OCI-LY3 (cell line): Measurements from ENCODE around the gene CCDC102B.

Experiments
- H2AFZ ChIP-seq: fragments of 200-600, 300-600 bp; shearing (Covaris generic); 2 replicates; pipeline ENCODE4 v1.6.0; 2014; ENCODE audit warnings: antibody characterized with exemption, low read depth, low read length
- H3K27ac ChIP-seq: fragments of 200-600, 300-600 bp; sonication (generic); 2 replicates; pipeline ENCODE4 v1.5.1; 2014; ENCODE audit warnings: mild to moderate bottlenecking, low read length, moderate library complexity, mixed read lengths
- H3K27me3 ChIP-seq: fragments of 200-600, 300-600 bp; sonication (generic); 2 replicates; pipeline ENCODE4 v1.6.1; 2014; ENCODE audit warnings: low read depth, low read length, mixed read lengths
- H3K36me3 ChIP-seq: fragments of 200-600, 300-600 bp; sonication (generic); replicated peaks from 2 replicates; pipeline ENCODE3; 2014; ENCODE audit warnings: low read depth, low read length, mixed read lengths
- H3K4me1 ChIP-seq: fragments of 300-600, 200-600 bp; sonication (generic); 2 replicates; pipeline ENCODE4 v1.6.1; 2014; ENCODE audit warnings: low read length, mixed read lengths
- H3K4me2 ChIP-seq: fragments of 200-600, 300-600 bp; sonication (generic); 2 replicates; pipeline ENCODE4 v1.6.1; 2014; ENCODE audit warnings: low read length, mixed read lengths
- H3K4me3 ChIP-seq: fragments of 300-600, 200-600 bp; sonication (generic); 2 replicates; pipeline ENCODE4 v1.5.1; 2014; ENCODE audit warnings: antibody characterized with exemption, mild to moderate bottlenecking, low read length, moderate library complexity
- H3K79me2 ChIP-seq: fragments of 300-600, 200-600 bp; shearing (Covaris generic); 2 replicates; pipeline ENCODE4 v1.6.1; 2014; ENCODE audit warnings: mild to moderate bottlenecking, low read length, mixed read lengths
- H3K9ac ChIP-seq: fragments of 300-600, 200-600 bp; shearing (Covaris generic); 2 replicates; pipeline ENCODE4 v1.6.0; 2014; ENCODE audit warnings: mild to moderate bottlenecking, low read length, moderate library complexity
- H3K9me3 ChIP-seq: fragments of 200-600, 300-600 bp; shearing (Covaris generic); 2 replicates; pipeline ENCODE4 v1.6.1; 2014; ENCODE audit warnings: low read length, mixed read lengths; ENCODE audit not compliant: insufficient read depth
- H4K20me1 ChIP-seq: fragments of 200-600, 300-600 bp; sonication (generic); 2 replicates; pipeline ENCODE4 v1.6.1; 2016; ENCODE audit warnings: low read length, mixed read lengths; ENCODE audit not compliant: insufficient read depth
- CTCF ChIP-seq: fragments of 200-600, 300-600 bp; sonication (generic); IDR thresholded peaks from 2 replicates; pipeline ENCODE4 v1.5.1; 2014; ENCODE audit warnings: antibody characterized with exemption, low read length, low read depth
- EZH2phosphoT487 ChIP-seq: fragments of 200-600 bp; shearing (Covaris generic); IDR thresholded peaks from 2 replicates; pipeline ENCODE4 v1.6.1; 2018; ENCODE audit warnings: antibody characterized with exemption, mixed run types, low read depth

CCDC102B gene

GRCh38 chr18:68764016-68764415, 33.9 kb upstream of the CCDC102B start:
- no peak overlapping the region for H3K4me2 ChIP-seq
- peaks cover 3% of the 10 kb centered on the region; the same call in 1 of the 2 replicates for H3K9me3 ChIP-seq
- H3K27me3 ChIP-seq = no peaks in the 10 kb centered on the region
- H3K27ac ChIP-seq = no peak overlapping the region
- H2AFZ ChIP-seq = no peak overlapping the region
- no peaks in the 10 kb centered on the region for H4K20me1 ChIP-seq
- H3K79me2 ChIP-seq = no peaks in the 10 kb centered on the region
- no peak overlapping the region for H3K9ac ChIP-seq
- no peaks in the 10 kb centered on the region for H3K36me3 ChIP-seq
- no peak for TF ChIP-seq EZH2phosphoT487
- no peak for TF ChIP-seq CTCF
- H3K4me3 ChIP-seq = no peak overlapping the region
- H3K4me1 ChIP-seq = no peaks in the 10 kb centered on the region

DNA sequence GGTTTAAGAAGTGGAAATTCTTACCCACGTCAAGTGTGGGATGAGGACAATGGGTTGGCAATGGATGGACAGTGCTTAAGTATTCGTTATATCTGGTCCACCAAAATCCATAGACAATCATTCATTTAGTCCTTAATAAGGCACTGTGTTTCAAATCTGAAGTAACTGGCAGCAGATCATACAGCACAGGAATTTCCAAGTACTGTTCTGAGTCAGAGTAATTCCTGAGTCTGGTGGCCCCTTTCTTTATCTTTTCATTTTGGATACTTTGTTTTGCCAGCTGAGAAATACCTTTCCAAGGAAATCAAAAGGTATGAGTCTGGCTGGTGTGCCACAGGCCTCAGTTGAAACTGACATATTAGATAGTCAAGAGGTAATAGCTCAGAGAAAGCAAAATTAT, 31.4 kb upstream of the CCDC102B start:
- Histone ChIP-seq H3K4me3 (no peak overlapping the region), H3K4me2 (no peak overlapping the region), H3K9me3 (no peaks in the 10 kb centered on the region), H3K4me1 (no peaks in the 10 kb centered on the region), H3K9ac (no peak overlapping the region), H3K36me3 (no peaks in the 10 kb centered on the region), H4K20me1 (no peaks in the 10 kb centered on the region), H3K27me3 (no peaks in the 10 kb centered on the region), H3K79me2 (no peaks in the 10 kb centered on the region), H3K27ac (no peak overlapping the region), H2AFZ (no peak overlapping the region)
- TF ChIP-seq CTCF = no peak
- no peak for TF ChIP-seq EZH2phosphoT487

DNA sequence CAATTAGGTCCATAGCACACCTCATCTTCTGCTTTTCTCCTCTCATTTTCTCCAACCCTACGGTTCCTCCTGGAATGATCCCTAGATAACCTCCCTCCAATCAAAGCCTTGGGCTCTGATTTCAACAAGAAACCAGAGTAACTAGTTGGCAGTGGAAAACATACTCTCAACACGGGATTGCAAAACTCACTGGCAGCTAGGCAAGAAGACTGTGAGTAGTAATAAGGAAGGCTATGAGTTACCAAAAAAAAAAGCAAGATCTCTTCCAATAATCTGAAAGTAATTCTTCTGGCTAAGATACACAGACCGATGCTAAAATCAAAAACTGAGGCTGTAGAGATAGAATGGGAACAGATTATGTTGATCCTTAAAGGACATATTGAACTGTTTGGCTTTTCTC, 28.4 kb upstream of the CCDC102B start:
- Histone ChIP-seq H3K4me2 (no peak overlapping the region), H3K4me1 (no peaks in the 10 kb centered on the region), H3K79me2 (no peaks in the 10 kb centered on the region), H3K27me3 (no peaks in the 10 kb centered on the region), H2AFZ (no peak overlapping the region), H3K36me3 (no peaks in the 10 kb centered on the region), H3K9ac (no peak overlapping the region), H3K9me3 (no peaks in the 10 kb centered on the region), H3K4me3 (no peak overlapping the region), H4K20me1 (no peaks in the 10 kb centered on the region), H3K27ac (no peak overlapping the region)
- TF ChIP-seq EZH2phosphoT487 (no peak), CTCF (no peak)

DNA sequence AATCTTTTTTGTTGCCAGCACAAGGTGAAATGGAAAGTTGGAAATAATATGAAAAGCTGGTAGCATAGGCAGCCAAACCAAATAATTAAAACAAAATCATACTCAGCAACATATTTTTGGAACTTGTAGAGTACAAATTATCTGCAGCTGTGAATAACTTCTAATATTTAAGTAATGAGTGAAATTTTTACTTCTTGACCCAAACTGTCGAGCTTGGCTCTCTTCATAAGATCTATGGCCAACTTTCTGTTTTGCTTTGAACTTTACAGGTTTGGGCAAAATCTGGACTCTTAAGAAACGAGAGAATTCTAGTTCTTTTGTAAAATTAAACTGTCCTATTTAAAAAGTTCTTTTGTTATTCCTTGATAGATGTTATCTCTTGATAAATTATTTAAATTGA, 25.6 kb upstream of the CCDC102B start:
- no peaks in the 10 kb centered on the region for H3K9me3 ChIP-seq
- no peak overlapping the region for H2AFZ ChIP-seq

More for the DNA sequence above, 25.6 kb upstream of the CCDC102B start:
- no peak overlapping the region for H3K9ac ChIP-seq
- H3K4me1 ChIP-seq = no peaks in the 10 kb centered on the region
- no peaks in the 10 kb centered on the region for H3K79me2 ChIP-seq
- H3K4me3 ChIP-seq = no peak overlapping the region
- H3K27me3 ChIP-seq = no peaks in the 10 kb centered on the region
- H3K4me2 ChIP-seq = no peak overlapping the region
- H3K36me3 ChIP-seq = no peaks in the 10 kb centered on the region
- TF ChIP-seq EZH2phosphoT487 (no peak), CTCF (no peak)
- no peak overlapping the region for H3K27ac ChIP-seq
- H4K20me1 ChIP-seq = no peaks in the 10 kb centered on the region
